ENCODE data around the gene NAALADL1. TPM values are rescaled to one million over a fixed set of nuclear protein-coding genes. Genes with fewer than 3 reads are reported as not detected.

The NAALADL1 gene
- total RNA-seq, 1 experiment from 2014 or later = 0.23 TPM

DNA sequence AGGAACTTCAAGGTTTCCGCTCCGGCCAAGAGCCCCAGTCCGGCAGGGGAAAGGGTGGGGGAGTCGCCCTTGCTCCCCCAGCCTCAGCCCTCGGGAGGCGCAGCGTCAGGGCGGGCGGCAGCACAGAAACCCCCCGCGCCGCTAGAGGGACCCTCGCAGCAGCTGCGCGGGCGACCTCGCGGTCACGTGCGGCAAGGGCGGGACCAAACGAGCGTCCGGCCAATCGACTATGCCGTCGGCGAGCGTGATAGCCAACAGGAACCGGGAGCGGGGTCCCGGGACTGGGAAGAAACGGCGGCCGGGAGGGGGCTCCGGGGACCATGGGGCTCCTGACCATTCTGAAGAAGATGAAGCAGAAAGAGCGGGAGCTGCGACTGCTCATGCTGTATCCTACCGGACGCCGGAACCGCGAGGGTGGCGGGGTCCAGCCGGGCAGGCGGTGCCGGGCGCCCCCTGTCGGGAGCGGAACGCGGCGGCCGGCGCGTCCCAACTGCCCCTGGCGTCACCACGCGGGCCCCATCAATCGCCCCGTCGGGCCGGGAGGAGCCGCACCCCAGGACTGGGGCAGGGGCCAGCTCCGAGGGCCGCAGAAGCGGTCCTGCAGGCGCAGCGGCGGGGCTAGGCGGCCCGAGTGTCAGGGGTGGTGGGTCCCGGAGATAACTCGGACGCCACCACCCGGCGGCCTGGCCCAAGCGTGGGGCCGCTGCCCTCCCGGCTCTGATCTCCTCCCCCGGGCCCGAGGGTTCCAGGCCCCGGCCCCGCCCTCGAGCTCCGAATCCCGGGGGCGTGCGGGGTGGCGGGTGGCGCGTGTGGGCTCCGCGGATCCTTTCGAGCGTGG lies 44.2 kb downstream of the NAALADL1 start, which contains the start of gene ARL2:
Gene ARL2 (plus strand): TSS at position 273 of the 838 bp plus-strand sequence. CDS start 48 bp downstream, at position 321.
- Histone ChIP-seq H3K27me3 (replicated peaks; ENCODE audit: control insufficient read depth, insufficient read depth, low read length) (no peaks in the 10 kb centered on the region), H3K36me3 (ENCODE audit: control insufficient read depth, insufficient read depth, low read length) (peaks cover 4% of the 10 kb centered on the region; the same call in 1 of the 2 replicates), H3K9me3 (no peaks in the 10 kb centered on the region), H3K4me1 (peaks cover 16% of the 10 kb centered on the region), H3K4me3 (ENCODE audit: low read depth, low read length) (peak within 1 kb of the TSS; percentile 62)
- intact Hi-C loops (cut with micrococcal nuclease; ENCODE audit: unreplicated experiment) = loop anchor here (1.0 to 2.0 kb wide), 8 partner anchors 13 to 167 kb away; partner anchors contain the start of genes PPP2R5B, SNX15 and ZNHIT2
- POLR2A ChIA-PET = interaction anchor here (0.9 to 1.0 kb wide), 2 partner anchors 97 to 108 kb away, joined by 3 to 5 read pairs; partner anchors contain the start of genes FAU, MRPL49 and TM7SF2
- DNase-seq = peak; percentile 95 to 96
- CTCF ChIA-PET = interaction anchor here (0.5 to 2.4 kb wide), 21 partner anchors 11 to 829 kb away, joined by 3 to 12 read pairs (median 4); partner anchors contain the start of genes CDC42BPG, PPP2R5B, SAC3D1 and SF1
- TF ChIP-seq, protein P1, sequence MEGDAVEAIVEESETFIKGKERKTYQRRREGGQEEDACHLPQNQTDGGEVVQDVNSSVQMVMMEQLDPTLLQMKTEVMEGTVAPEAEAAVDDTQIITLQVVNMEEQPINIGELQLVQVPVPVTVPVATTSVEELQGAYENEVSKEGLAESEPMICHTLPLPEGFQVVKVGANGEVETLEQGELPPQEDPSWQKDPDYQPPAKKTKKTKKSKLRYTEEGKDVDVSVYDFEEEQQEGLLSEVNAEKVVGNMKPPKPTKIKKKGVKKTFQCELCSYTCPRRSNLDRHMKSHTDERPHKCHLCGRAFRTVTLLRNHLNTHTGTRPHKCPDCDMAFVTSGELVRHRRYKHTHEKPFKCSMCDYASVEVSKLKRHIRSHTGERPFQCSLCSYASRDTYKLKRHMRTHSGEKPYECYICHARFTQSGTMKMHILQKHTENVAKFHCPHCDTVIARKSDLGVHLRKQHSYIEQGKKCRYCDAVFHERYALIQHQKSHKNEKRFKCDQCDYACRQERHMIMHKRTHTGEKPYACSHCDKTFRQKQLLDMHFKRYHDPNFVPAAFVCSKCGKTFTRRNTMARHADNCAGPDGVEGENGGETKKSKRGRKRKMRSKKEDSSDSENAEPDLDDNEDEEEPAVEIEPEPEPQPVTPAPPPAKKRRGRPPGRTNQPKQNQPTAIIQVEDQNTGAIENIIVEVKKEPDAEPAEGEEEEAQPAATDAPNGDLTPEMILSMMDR (IDR thresholded peaks at IDR 0.05; ENCODE audit: insufficient read depth in 1 of 2, low read depth in 1 of 2, low read length in 1 of 2, severe bottlenecking in 1 of 2, unreplicated experiment in 1 of 2) = peak; percentile 71 to 93
- Mint-ChIP-seq H3K36me3 (ENCODE audit: insufficient read depth, unreplicated experiment) (peaks cover 25% of the 10 kb centered on the region), H3K27me3 (ENCODE audit: insufficient read depth, unreplicated experiment) (no peaks in the 10 kb centered on the region), H3K4me3 (ENCODE audit: unreplicated experiment) (peak within 1 kb of the TSS; percentile 83), H3K9me3 (ENCODE audit: unreplicated experiment) (no peaks in the 10 kb centered on the region), H3K27ac (ENCODE audit: unreplicated experiment) (peak within 1 kb of the TSS; percentile 90), H3K4me1 (ENCODE audit: low read depth, unreplicated experiment) (peaks cover 22% of the 10 kb centered on the region)
- BruUV-seq (replicated peaks) = no TSS peak

DNA sequence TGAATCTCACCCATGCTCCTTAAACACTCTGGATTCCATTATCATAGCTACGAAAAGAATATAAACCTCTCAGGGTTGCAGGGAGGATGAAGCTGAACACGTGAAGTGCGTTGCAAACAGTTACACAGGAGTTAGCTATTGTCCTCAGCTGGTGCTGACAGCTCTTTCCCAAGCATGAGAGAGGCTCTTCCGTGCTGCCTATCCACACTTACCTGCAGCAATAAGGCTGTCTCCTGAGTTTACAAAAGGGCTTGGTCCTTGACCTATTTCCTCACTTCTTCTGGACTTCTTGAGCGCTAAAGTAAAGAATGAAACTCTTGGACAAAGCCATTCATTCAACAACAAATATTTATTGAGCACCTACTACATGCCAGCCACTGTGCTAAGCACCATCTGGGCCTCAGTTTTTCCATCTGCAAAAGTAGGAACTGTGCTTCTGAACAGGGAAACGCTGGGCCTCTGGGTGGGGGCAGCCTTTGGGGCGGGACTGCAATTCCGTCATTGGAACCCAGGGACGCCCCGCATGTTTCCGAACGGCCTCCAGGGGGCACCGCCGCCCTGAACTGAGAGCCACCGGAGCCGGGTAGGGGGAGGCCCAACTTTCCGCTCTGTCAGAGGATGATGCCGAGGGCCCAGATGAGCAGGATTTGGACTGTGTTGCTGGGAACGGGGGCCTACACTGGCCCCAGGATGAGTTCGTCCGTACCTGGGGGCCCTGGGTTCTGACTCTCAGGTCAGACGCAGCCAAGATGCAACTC lies 45.0 kb downstream of the NAALADL1 start:
- H3K4me1 Mint-ChIP-seq (ENCODE audit: low read depth, unreplicated experiment) = peaks cover 22% of the 10 kb centered on the region
- ChIA-PET CTCF (interaction anchor here (0.6 to 2.4 kb wide), 25 partner anchors 10 to 270 kb away, joined by 3 to 15 read pairs (median 4); partner anchors contain the start of genes ATG2A, BATF2, MEN1 and PPP2R5B), POLR2A (interaction anchor here (0.5 to 0.6 kb wide), 3 partner anchors 17 to 168 kb away, joined by 3 to 5 read pairs (median 3); partner anchors contain the start of gene BATF2)
- H3K4me3 Mint-ChIP-seq (ENCODE audit: unreplicated experiment) = peak overlapping the region; percentile 83
- H3K9me3 Mint-ChIP-seq (ENCODE audit: unreplicated experiment) = no peaks in the 10 kb centered on the region
- H3K4me1 ChIP-seq = peaks cover 16% of the 10 kb centered on the region
- TF ChIP-seq, protein P1 (IDR thresholded peaks at IDR 0.05; ENCODE audit: insufficient read depth in 1 of 2, low read depth in 1 of 2, low read length in 1 of 2, severe bottlenecking in 1 of 2, unreplicated experiment in 1 of 2) = peak; percentile 70 to 92
- no peaks in the 10 kb centered on the region for H3K27me3 ChIP-seq (replicated peaks; ENCODE audit: control insufficient read depth, insufficient read depth, low read length)
- TSS peak; percentile 82 for BruUV-seq (replicated peaks)
- peak; percentile 92 to 95 for DNase-seq
- H3K36me3 Mint-ChIP-seq (ENCODE audit: insufficient read depth, unreplicated experiment) = peaks cover 22% of the 10 kb centered on the region
- H3K36me3 ChIP-seq (ENCODE audit: control insufficient read depth, insufficient read depth, low read length) = peaks cover 4% of the 10 kb centered on the region; the same call in 1 of the 2 replicates
- H3K4me3 ChIP-seq (ENCODE audit: low read depth, low read length) = peak overlapping the region; percentile 62
- H3K27me3 Mint-ChIP-seq (ENCODE audit: insufficient read depth, unreplicated experiment) = no peaks in the 10 kb centered on the region
- intact Hi-C loops (cut with micrococcal nuclease; ENCODE audit: unreplicated experiment) = loop anchor here (1.0 to 2.0 kb wide), 5 partner anchors 27 to 166 kb away; partner anchors contain the start of gene PPP2R5B
- H3K27ac Mint-ChIP-seq (ENCODE audit: unreplicated experiment) = peak overlapping the region; percentile 90
- H3K9me3 ChIP-seq = no peaks in the 10 kb centered on the region

DNA sequence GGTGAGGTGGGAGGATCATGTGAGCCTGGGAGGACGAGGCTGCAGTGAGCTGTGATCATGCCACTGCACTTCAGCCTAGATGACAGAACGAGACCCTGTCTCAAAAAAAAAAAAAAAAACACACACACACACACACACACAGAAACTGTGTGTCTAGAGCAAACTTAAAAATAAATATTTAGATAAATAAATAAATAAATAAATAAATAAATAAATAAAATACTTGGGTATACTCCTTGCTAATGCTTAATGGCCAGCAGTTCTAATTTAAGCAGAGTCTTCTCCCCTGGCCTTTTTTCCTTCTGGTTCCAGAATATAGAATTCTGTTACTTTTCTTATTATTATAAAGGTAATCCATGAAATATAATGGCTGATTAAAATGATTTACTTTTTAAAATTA lies 49.5 kb downstream of the NAALADL1 start:
- H3K4me3 Mint-ChIP-seq (ENCODE audit: unreplicated experiment) = no peak overlapping the region
- TF ChIP-seq, protein P1 (IDR thresholded peaks at IDR 0.05; ENCODE audit: insufficient read depth in 1 of 2, low read depth in 1 of 2, low read length in 1 of 2, severe bottlenecking in 1 of 2, unreplicated experiment in 1 of 2) = no peak
- H3K9me3 ChIP-seq = no peaks in the 10 kb centered on the region
- H3K4me3 ChIP-seq (ENCODE audit: low read depth, low read length) = no peak overlapping the region
- CTCF ChIA-PET = no interaction called here
- peaks cover 15% of the 10 kb centered on the region for H3K4me1 ChIP-seq
- BruUV-seq (replicated peaks) = no TSS peak
- no peaks in the 10 kb centered on the region for H3K36me3 ChIP-seq (ENCODE audit: control insufficient read depth, insufficient read depth, low read length)
- H3K36me3 Mint-ChIP-seq (ENCODE audit: insufficient read depth, unreplicated experiment) = peaks cover 13% of the 10 kb centered on the region
- H3K9me3 Mint-ChIP-seq (ENCODE audit: unreplicated experiment) = no peaks in the 10 kb centered on the region
- DNase-seq = no peak
- peaks cover 10% of the 10 kb centered on the region for H3K4me1 Mint-ChIP-seq (ENCODE audit: low read depth, unreplicated experiment)
- H3K27ac Mint-ChIP-seq (ENCODE audit: unreplicated experiment) = no peak overlapping the region
- H3K27me3 Mint-ChIP-seq (ENCODE audit: insufficient read depth, unreplicated experiment) = no peaks in the 10 kb centered on the region
- H3K27me3 ChIP-seq (replicated peaks; ENCODE audit: control insufficient read depth, insufficient read depth, low read length) = no peaks in the 10 kb centered on the region
- intact Hi-C loops (cut with micrococcal nuclease; ENCODE audit: unreplicated experiment) = no loop called here
- POLR2A ChIA-PET = no interaction called here
